HEK293T (cell line): ENCODE measurements around the gene SKOR1.

Source experiments
- CTCF ChIA-PET: fragments of 350-600 bp; formaldehyde crosslinking; extraction: SDS; loops from one replicate; lab custom pipeline; 2021; ENCODE audit warnings: antibody characterized with exemption, inconsistent platforms; lab: Yijun Ruan, JAX
- POLR2A ChIA-PET: fragments of 350-600 bp; formaldehyde crosslinking; extraction: SDS; loops from one replicate; lab custom pipeline; 2020; ENCODE audit warnings: antibody characterized with exemption, inconsistent platforms; lab: Yijun Ruan, JAX
- DNase-seq: peaks from one replicate; pipeline ENCODE4 v3.0.0; 2012; ENCODE audit warnings: mixed read lengths; ENCODE audit errors: extremely low spot score
- ARNT ChIP-seq: fragments of 450-650 bp; IDR thresholded peaks from 2 replicates; pipeline ENCODE4 v1.6.1; 2017; ENCODE audit warnings: mild to moderate bottlenecking
- BHLHE40 ChIP-seq: fragments of 450-650 bp; IDR thresholded peaks from 2 replicates; pipeline ENCODE4 v1.6.1; 2016; ENCODE audit warnings: mild to moderate bottlenecking, moderate library complexity, borderline replicate concordance
- CTBP1 ChIP-seq: fragments of 450-650 bp; IDR thresholded peaks from 2 replicates; pipeline ENCODE4 v1.6.1; 2016; ENCODE audit warnings: borderline replicate concordance
- ELF4 ChIP-seq: fragments of 450-650 bp; IDR thresholded peaks from 2 replicates; pipeline ENCODE4 v1.6.1; 2017; ENCODE audit warnings: antibody characterized with exemption
- FOXA1 ChIP-seq: fragments of 450-650 bp; IDR thresholded peaks from 2 replicates; pipeline ENCODE4 v1.6.1; 2016; ENCODE audit warnings: mild to moderate bottlenecking
- FOXK2 ChIP-seq: fragments of 450-650 bp; IDR thresholded peaks from 2 replicates; pipeline ENCODE4 v1.6.1; 2016; ENCODE audit warnings: mild to moderate bottlenecking
- FOXM1 ChIP-seq: fragments of 450-650 bp; IDR thresholded peaks from 2 replicates; pipeline ENCODE4 v1.6.1; 2017; ENCODE audit warnings: mild to moderate bottlenecking, borderline replicate concordance
- HDGF ChIP-seq: fragments of 450-650 bp; IDR thresholded peaks from 2 replicates; pipeline ENCODE4 v1.6.1; 2017; ENCODE audit warnings: antibody characterized with exemption, borderline replicate concordance
- L3MBTL2 ChIP-seq: fragments of 450-650 bp; conservative IDR thresholded peaks from 2 replicates; pipeline ENCODE4 v1.6.1; 2016; ENCODE audit warnings: mild to moderate bottlenecking
- LEF1 ChIP-seq: fragments of 450-650 bp; IDR thresholded peaks from 2 replicates; pipeline ENCODE4 v1.6.1; 2017; ENCODE audit warnings: mild to moderate bottlenecking, borderline replicate concordance
- NFRKB ChIP-seq: fragments of 450-650 bp; IDR thresholded peaks from 2 replicates; pipeline ENCODE4 v1.6.1; 2016; ENCODE audit warnings: mild to moderate bottlenecking, moderate library complexity
- SP1 ChIP-seq: fragments of 450-650 bp; IDR thresholded peaks from 2 replicates; pipeline ENCODE4 v1.6.1; 2017
- SUZ12 ChIP-seq: fragments of 450-650 bp; IDR thresholded peaks from 2 replicates; pipeline ENCODE4 v1.6.1; 2016; ENCODE audit warnings: mild to moderate bottlenecking
- TARDBP ChIP-seq: fragments of 450-650 bp; IDR thresholded peaks from 2 replicates; pipeline ENCODE4 v1.6.1; 2016
- ZNF384 ChIP-seq: fragments of 450-650 bp; IDR thresholded peaks from 2 replicates; pipeline ENCODE4 v1.6.1; 2016
- TF ChIP-seq, protein P1 (sequence below): fragments of 450-650 bp; IDR thresholded peaks from 2 replicates; pipeline ENCODE4 v1.6.1; 2016

Gene SKOR1

DNA sequence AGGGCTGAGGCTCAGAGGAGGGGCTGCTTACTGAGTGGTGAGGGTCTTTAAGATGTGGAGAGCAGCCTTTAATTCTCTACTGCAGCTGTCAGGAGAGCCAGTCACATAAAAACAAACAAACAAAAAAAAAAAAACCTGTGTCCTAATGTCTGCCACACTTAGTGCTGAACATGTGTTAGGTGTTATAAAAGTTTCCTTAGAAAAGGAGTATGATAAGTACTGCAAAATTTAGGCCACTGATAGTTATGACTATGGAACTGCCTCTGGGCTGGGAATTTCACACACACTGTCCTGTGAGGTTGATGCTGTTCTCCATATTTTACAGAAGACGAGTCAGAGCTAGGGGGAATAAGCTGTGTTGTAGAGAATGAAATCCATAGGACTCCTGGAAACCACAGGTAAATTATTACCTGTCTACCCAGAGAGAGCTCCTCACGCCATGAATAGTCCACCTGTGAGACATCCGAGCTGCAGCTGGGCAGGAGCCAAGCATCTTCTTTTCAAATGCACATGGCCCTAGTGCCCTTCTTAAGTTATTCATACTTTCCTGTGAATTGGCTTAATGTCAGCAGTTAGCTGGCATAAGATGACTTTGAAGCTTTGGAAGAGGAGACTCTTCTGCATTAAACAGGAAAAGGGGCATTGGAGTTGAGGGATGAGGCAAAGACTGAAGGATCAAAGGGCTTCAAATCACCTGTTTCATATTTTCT is 34.5 kb upstream of the SKOR1 start:
- POLR2A ChIA-PET, result interaction anchor here (0.9 to 2.0 kb wide), 2 partner anchors 11 to 34 kb away, joined by 3 to 11 read pairs; no protein-coding TSS in a partner anchor
- DNase-seq, result no peak
- TF ChIP-seq FOXK2 (no peak), ARNT (no peak), TARDBP (no peak)
- CTCF ChIA-PET, result interaction anchor here (1.1 kb wide), 1 partner anchor 8 kb away, joined by 3 read pairs; no protein-coding TSS in a partner anchor

DNA sequence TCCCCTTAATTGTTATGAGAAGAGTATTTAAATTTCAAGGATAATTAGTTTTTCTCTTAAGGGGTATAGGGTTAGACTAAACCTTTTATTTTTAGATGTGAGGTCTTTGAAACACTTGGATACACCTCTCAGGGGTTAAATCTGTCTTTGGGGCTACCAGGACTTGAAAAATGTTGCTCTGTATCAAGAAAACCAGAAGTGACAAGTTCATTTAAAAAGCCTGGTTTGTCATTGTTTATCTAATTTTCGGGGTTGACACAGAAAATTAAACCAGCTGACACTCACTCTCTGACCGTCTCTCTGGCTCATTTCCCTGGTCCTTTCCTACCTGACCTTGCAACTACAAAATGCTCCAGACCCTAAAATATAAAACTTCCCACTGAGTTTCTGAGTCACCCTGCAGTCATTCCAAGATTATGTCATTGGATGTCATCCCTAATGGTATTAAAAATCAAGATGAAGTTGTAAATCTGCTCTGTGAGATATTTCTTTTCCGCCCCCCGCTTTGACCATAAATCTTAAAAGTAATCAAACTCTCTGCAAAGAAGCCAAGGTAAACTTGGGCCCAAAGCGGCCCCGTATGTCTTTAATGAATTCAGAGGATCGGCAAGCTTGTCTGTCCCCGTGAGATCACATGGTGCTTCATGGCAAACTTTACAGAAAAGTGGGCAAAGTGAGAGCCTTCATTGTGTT is 32.9 kb upstream of the SKOR1 start:
- ChIA-PET POLR2A (interaction anchor here (0.8 to 1.5 kb wide), 3 partner anchors 13 to 272 kb away, joined by 3 to 6 read pairs (median 4); partner anchors contain the start of gene MAP2K5), CTCF (interaction anchor here (1.4 kb wide), 1 partner anchor 193 kb away, joined by 5 read pairs; no protein-coding TSS in a partner anchor)
- TF ChIP-seq, protein P1, sequence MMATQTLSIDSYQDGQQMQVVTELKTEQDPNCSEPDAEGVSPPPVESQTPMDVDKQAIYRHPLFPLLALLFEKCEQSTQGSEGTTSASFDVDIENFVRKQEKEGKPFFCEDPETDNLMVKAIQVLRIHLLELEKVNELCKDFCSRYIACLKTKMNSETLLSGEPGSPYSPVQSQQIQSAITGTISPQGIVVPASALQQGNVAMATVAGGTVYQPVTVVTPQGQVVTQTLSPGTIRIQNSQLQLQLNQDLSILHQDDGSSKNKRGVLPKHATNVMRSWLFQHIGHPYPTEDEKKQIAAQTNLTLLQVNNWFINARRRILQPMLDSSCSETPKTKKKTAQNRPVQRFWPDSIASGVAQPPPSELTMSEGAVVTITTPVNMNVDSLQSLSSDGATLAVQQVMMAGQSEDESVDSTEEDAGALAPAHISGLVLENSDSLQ, result peak; percentile 97
- TF ChIP-seq ARNT (peak; percentile 63; the same call in 1 of the 2 replicates), CTBP1 (peak; percentile 98), FOXK2 (peak; percentile 58; the same call in 1 of the 2 replicates), SP1 (no peak), LEF1 (peak; percentile 88; the same call in 1 of the 2 replicates)
- DNase-seq, result peak; percentile 55

DNA sequence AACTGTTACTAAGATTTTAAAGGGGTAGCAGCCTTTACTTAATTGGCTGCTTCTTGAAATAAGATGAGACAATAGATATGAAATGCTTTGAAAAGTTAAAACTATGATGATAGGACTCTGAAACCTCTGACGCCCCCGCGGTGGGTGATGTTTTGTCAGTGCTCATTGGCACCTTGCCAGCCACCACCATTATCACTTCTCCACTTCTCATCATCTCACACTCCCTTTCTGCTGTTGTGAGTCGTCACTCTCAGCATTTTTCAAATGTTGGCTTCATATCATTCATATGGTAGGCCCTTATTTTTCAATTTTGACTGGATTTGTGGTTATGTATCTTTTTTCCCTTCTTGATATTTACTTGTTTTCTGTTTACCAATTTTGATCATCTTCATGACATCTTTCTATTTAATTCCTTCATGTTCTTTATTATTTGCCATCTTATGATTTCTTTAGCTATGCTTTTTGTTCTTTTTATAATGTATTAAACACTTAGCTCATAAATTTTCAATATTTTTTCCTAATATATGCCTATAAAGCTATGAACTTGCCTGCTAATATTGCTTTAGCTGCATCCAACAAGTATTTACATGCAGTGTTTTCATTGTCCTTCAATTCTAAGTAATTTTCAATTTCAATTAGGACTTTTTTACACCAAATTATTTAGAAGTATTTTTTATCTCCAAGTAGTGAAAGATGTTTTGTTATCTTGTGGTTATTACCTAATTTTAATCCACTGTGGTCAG is 30.3 kb upstream of the SKOR1 start:
- DNase-seq, result no peak
- ChIA-PET CTCF (no interaction called here), POLR2A (no interaction called here)
- no peak for TF ChIP-seq L3MBTL2
- no peak for TF ChIP-seq FOXM1
- TF ChIP-seq, protein P1, result no peak
- TF ChIP-seq ELF4, result no peak
- no peak for TF ChIP-seq NFRKB
- TF ChIP-seq TARDBP, result no peak
- no peak for TF ChIP-seq SP1
- TF ChIP-seq SUZ12, result no peak
- no peak for TF ChIP-seq CTBP1
- no peak for TF ChIP-seq ZNF384

DNA sequence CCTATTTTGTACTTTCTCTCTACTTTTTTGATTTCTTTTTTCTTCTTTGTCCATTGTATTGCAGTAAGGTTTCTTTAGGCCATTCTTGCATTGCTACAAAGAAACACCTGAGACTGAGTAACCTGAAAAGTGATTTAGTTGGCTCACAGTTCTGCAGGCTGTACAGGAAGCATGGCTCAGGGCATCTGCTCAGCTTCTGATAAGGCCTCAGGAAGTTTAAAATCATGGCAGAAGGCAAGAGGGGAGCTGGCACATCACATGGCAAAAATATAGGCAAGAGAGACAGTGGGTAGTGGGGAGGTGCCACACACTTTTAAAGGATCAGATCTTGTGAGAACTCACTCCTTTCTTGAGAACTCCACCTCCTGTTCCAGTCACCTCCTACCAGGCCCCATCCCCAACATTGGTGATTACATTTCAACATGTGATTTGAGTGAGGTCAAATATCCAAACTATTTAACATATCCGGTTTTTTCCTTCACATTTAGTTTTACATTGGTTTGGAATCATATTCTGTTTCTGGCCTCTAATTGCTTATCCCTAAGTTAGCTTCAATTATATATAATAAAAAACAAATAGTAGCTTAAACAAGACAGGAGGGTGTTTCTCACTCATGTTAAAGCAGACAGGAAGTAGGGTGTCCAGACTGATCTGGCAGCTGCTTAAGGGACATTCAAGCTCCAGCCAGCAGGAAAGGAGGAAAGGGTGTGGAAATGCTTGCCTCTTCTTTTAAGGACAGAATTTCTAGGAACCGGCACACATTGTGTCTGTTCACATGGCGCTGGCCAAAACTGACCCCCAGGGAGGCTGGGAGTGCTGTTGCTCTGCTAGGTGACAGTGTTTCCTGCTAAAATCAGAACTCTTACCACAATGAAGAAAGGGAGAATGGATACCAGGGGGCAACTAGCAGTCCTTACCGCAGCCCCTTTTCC is 28.8 kb upstream of the SKOR1 start:
- ChIA-PET POLR2A (no interaction called here), CTCF (no interaction called here)
- no peak for TF ChIP-seq FOXM1
- TF ChIP-seq LEF1, result no peak
- TF ChIP-seq SP1, result no peak
- no peak for TF ChIP-seq SUZ12
- TF ChIP-seq ARNT, result no peak
- TF ChIP-seq ELF4, result no peak
- no peak for TF ChIP-seq ZNF384
- TF ChIP-seq CTBP1, result no peak
- TF ChIP-seq BHLHE40, result no peak
- TF ChIP-seq FOXA1, result no peak
- TF ChIP-seq, protein P1, result no peak
- no peak for TF ChIP-seq HDGF
- no peak for TF ChIP-seq FOXK2
- TF ChIP-seq NFRKB, result no peak
- TF ChIP-seq L3MBTL2, result no peak
- TF ChIP-seq TARDBP, result no peak
- DNase-seq, result no peak

DNA sequence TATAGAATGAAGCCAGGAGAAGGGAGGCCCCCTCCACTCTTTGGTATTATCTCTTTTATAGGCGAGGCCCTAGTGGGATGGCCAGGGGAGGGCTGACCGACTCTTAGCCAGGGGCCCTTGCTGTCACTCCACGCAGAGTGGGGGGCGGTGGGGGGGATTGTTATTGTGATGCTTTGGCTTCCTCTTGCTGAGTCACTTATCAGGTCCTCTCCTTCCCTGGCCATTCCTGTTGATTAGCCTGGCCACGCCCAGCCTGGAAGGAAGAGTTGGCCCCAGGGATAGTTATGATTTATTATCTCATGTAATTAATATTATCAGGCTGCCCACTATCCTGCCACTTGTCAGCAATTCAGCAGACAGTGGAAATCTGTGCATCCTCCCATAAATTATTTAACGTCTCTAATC is 25.5 kb upstream of the SKOR1 start:
- CTCF ChIA-PET, result no interaction called here
- no peak for DNase-seq
- TF ChIP-seq L3MBTL2 (no peak), FOXM1 (no peak), FOXA1 (no peak), ZNF384 (no peak), SUZ12 (no peak), NFRKB (no peak), SP1 (no peak), FOXK2 (no peak), ELF4 (no peak), TARDBP (no peak)
- POLR2A ChIA-PET, result no interaction called here
